WTC11 (cell line): ENCODE results near the gene PPP1R3F. TPM values are rescaled to one million over a fixed set of nuclear protein-coding genes. Genes with fewer than 3 reads are reported as not detected.

Experiments used
- ATAC-seq: fragments of 200-7000 bp; cut with Tn5 transposase; 2 replicates; pipeline ENCODE4 v1.10.0; 2021; ENCODE audit warnings: mild to moderate bottlenecking, moderate library complexity
- CTCF ChIA-PET: fragments of 300-600 bp; sonication (Branson Sonifier 250); formaldehyde crosslinking; loops from one replicate; lab custom pipeline; 2021; ENCODE audit warnings: antibody characterized with exemption; lab: Charles Lee
- POLR2A ChIA-PET: fragments of 350-600 bp; sonication (Branson Sonifier 250); formaldehyde crosslinking; loops from one replicate; lab custom pipeline; 2021; ENCODE audit warnings: antibody characterized with exemption; lab: Charles Lee
- DNase-seq: peaks from one replicate; pipeline ENCODE4 v3.0.0; 2021; ENCODE audit warnings: low spot score
- H3K27ac Mint-ChIP-seq: 2 replicates; pipeline ENCODE4 v1.8.0; 2021; ENCODE audit warnings: mixed read lengths
- H3K27me3 Mint-ChIP-seq: 2 replicates; pipeline ENCODE4 v1.8.0; 2021; ENCODE audit warnings: low read depth, mild to moderate bottlenecking, moderate library complexity, mixed read lengths
- H3K36me3 Mint-ChIP-seq: 2 replicates; pipeline ENCODE4 v1.8.0; 2021; ENCODE audit warnings: mixed read lengths
- H3K4me1 Mint-ChIP-seq: 2 replicates; pipeline ENCODE4 v1.8.0; 2022; ENCODE audit warnings: mixed read lengths
- H3K4me3 Mint-ChIP-seq: 2 replicates; pipeline ENCODE4 v1.8.0; 2021; ENCODE audit warnings: mild to moderate bottlenecking, moderate library complexity, mixed read lengths
- H3K9me3 Mint-ChIP-seq: 2 replicates; pipeline ENCODE4 v1.8.0; 2021; ENCODE audit warnings: mixed read lengths
- ATF1 ChIP-seq: sonication (generic); formaldehyde crosslinking; IDR thresholded peaks from 2 replicates; pipeline ENCODE4 v1.8.1; 2023; ENCODE audit warnings: mild to moderate bottlenecking, moderate library complexity, missing genetic modification reagents
- CREM ChIP-seq: sonication (generic); formaldehyde crosslinking; IDR thresholded peaks from 2 replicates; pipeline ENCODE4 v1.8.1; 2022; ENCODE audit warnings: mild to moderate bottlenecking, missing genetic modification reagents, moderate library complexity
- JAZF1 ChIP-seq: fragments of 250-450 bp; sonication (Bioruptor Pico); IDR thresholded peaks from 2 replicates; pipeline ENCODE4 v1.9.0; 2021; ENCODE audit warnings: moderate library complexity, mild to moderate bottlenecking, inconsistent platforms
- MXD4 ChIP-seq: fragments of 250-450 bp; sonication (Bioruptor Pico); IDR thresholded peaks from 2 replicates; pipeline ENCODE4 v1.8.0; 2021; ENCODE audit warnings: mild to moderate bottlenecking, moderate library complexity, borderline replicate concordance
- NFYB ChIP-seq: sonication (generic); formaldehyde crosslinking; conservative IDR thresholded peaks from 2 replicates; pipeline ENCODE4 v1.8.0; 2022; ENCODE audit warnings: low read depth, missing genetic modification reagents
- TP53 ChIP-seq: sonication (generic); formaldehyde crosslinking; IDR thresholded peaks from 2 replicates; pipeline ENCODE4 v1.8.1; 2023; ENCODE audit warnings: mild to moderate bottlenecking, missing genetic modification reagents
- ZNF232 ChIP-seq: sonication (generic); formaldehyde crosslinking; IDR thresholded peaks from 2 replicates; pipeline ENCODE4 v1.8.0; 2022; ENCODE audit warnings: mild to moderate bottlenecking, missing genetic modification reagents
- ZNF396 ChIP-seq: fragments of 250-450 bp; sonication (Bioruptor Pico); IDR thresholded peaks from 2 replicates; pipeline ENCODE4 v1.8.0; 2021; ENCODE audit warnings: mild to moderate bottlenecking, moderate library complexity, borderline replicate concordance
- ZNF671 ChIP-seq: fragments of 250-450 bp; sonication (Bioruptor Pico); IDR thresholded peaks from 2 replicates; pipeline ENCODE4 v1.8.0; 2021; ENCODE audit warnings: mild to moderate bottlenecking
- total RNA-seq: library from RNA; stranded (reverse); gene quantifications from 3 replicates; pipeline ENCODE4 v1.2.3, GENCODE V29; 2021
- TF ChIP-seq, protein P1 (sequence below): sonication (generic); formaldehyde crosslinking; IDR thresholded peaks from 2 replicates; pipeline ENCODE4 v1.8.1; 2023; ENCODE audit warnings: mild to moderate bottlenecking, missing genetic modification reagents
- TF ChIP-seq, protein P2 (sequence below): fragments of 250-450 bp; sonication (Bioruptor Pico); IDR thresholded peaks from 2 replicates; pipeline ENCODE4 v1.9.0; 2021; ENCODE audit warnings: mild to moderate bottlenecking, borderline replicate concordance
- TF ChIP-seq, protein P3 (sequence below): sonication (generic); formaldehyde crosslinking; IDR thresholded peaks from 2 replicates; pipeline ENCODE4 v1.8.1; 2022; ENCODE audit warnings: low read depth, missing genetic modification reagents, borderline replicate concordance
- TF ChIP-seq, protein P4 (sequence below): fragments of 250-450 bp; sonication (Bioruptor Pico); IDR thresholded peaks from 2 replicates; pipeline ENCODE4 v2.1.2; 2022; ENCODE audit warnings: mild to moderate bottlenecking, moderate library complexity

Gene PPP1R3F
- total RNA-seq, 1 experiment from 2014 or later, result 7.0 TPM

DNA sequence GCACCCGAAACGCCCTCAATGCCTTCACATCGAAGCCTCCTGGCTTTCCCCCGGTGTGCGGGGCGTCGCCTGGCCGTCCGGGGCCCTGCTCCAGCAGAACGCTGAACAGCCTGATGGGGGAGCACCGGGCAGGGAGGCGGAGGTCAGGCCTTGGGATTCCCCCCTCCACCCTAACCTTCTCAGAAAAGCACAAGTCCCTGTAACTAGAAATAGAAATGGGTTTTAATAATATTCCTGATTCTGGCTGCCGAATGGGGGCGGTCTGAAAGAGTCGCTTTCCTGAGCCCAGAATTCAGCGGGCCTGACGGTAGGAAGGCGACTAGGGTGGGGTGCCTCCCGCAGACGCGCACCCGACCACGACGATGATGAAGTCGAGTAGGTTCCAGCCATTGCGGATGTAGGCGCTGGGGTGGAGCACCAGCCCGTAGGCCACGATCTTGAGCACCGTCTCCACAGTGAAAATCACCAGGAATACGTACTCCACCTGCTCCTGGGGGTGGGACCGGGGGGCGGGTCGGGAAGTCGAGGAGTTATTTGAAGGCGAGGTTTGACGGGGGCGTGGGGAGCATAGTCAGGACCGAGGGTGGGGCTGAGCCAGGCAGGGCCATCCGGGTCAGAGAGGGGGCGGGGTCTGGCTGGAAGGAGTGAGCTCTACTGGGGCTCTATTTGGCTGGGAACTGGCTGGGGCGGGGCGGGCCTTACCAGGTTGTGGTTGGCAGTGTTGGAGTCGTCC lies 38.9 kb upstream of the PPP1R3F start:
- no peaks in the 10 kb centered on the region for H3K9me3 Mint-ChIP-seq
- H3K4me3 Mint-ChIP-seq, result peak overlapping the region; percentile 75
- DNase-seq (peak; percentile 82), ATAC-seq (peak; percentile 88)
- ChIA-PET POLR2A (interaction anchor here (0.9 kb wide), 2 partner anchors 38 to 40 kb away, joined by 3 to 4 read pairs; no protein-coding TSS in a partner anchor), CTCF (interaction anchor here (0.6 to 2.2 kb wide), 5 partner anchors 38 to 46 kb away, joined by 3 to 10 read pairs (median 5); no protein-coding TSS in a partner anchor)
- peaks cover 10% of the 10 kb centered on the region for H3K4me1 Mint-ChIP-seq
- peak overlapping the region; percentile 57; the same call in 1 of the 2 replicates for H3K27ac Mint-ChIP-seq
- peaks cover 7% of the 10 kb centered on the region for H3K27me3 Mint-ChIP-seq
- TF ChIP-seq, protein P1, sequence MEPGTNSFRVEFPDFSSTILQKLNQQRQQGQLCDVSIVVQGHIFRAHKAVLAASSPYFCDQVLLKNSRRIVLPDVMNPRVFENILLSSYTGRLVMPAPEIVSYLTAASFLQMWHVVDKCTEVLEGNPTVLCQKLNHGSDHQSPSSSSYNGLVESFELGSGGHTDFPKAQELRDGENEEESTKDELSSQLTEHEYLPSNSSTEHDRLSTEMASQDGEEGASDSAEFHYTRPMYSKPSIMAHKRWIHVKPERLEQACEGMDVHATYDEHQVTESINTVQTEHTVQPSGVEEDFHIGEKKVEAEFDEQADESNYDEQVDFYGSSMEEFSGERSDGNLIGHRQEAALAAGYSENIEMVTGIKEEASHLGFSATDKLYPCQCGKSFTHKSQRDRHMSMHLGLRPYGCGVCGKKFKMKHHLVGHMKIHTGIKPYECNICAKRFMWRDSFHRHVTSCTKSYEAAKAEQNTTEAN (CRISPR knock-in tag), result no peak
- TF ChIP-seq NFYB (CRISPR knock-in tag) (no peak), ATF1 (CRISPR knock-in tag) (no peak), TP53 (CRISPR knock-in tag) (no peak), ZNF232 (CRISPR knock-in tag) (no peak), JAZF1 (CRISPR knock-in tag) (no peak)
- TF ChIP-seq, protein P2, sequence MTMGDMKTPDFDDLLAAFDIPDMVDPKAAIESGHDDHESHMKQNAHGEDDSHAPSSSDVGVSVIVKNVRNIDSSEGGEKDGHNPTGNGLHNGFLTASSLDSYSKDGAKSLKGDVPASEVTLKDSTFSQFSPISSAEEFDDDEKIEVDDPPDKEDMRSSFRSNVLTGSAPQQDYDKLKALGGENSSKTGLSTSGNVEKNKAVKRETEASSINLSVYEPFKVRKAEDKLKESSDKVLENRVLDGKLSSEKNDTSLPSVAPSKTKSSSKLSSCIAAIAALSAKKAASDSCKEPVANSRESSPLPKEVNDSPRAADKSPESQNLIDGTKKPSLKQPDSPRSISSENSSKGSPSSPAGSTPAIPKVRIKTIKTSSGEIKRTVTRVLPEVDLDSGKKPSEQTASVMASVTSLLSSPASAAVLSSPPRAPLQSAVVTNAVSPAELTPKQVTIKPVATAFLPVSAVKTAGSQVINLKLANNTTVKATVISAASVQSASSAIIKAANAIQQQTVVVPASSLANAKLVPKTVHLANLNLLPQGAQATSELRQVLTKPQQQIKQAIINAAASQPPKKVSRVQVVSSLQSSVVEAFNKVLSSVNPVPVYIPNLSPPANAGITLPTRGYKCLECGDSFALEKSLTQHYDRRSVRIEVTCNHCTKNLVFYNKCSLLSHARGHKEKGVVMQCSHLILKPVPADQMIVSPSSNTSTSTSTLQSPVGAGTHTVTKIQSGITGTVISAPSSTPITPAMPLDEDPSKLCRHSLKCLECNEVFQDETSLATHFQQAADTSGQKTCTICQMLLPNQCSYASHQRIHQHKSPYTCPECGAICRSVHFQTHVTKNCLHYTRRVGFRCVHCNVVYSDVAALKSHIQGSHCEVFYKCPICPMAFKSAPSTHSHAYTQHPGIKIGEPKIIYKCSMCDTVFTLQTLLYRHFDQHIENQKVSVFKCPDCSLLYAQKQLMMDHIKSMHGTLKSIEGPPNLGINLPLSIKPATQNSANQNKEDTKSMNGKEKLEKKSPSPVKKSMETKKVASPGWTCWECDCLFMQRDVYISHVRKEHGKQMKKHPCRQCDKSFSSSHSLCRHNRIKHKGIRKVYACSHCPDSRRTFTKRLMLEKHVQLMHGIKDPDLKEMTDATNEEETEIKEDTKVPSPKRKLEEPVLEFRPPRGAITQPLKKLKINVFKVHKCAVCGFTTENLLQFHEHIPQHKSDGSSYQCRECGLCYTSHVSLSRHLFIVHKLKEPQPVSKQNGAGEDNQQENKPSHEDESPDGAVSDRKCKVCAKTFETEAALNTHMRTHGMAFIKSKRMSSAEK, result no peak
- no peaks in the 10 kb centered on the region for H3K36me3 Mint-ChIP-seq

DNA sequence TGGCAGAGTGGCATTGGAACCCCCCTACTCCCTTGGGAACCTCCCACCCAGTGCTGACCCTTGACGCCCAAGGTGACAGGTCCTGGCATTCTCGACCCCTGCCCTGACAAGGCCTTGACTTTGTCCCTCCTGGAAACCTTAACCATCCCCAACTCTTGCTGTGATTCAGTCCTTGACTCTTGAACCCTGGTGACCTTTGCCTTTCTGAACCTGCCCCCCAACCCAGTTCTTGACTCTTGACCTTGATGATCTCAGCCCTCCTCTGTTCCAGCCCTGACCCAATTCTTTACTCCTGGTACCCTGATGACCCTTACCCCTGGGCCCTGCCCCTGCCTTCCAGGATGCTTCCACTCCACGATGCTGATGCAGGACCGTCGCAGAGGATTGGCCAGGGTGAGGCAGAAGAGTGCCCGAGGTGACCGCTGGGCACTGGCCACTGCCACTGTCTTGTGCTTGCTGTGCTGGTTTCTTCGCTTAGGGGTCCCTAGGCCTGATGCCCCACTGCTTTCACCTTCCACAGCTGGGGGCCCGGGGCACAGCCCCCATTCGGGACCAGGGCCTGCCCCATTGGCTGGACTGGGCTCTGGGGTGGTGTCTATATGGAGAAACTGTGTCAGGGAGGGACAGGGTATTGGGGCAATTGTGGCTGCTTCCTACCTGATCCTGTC lies 38.1 kb upstream of the PPP1R3F start:
- H3K27me3 Mint-ChIP-seq, result peaks cover 6% of the 10 kb centered on the region
- CTCF ChIA-PET, result interaction anchor here (0.6 to 1.3 kb wide), 4 partner anchors 38 to 47 kb away, joined by 3 to 6 read pairs (median 4); no protein-coding TSS in a partner anchor
- peaks cover 10% of the 10 kb centered on the region for H3K4me1 Mint-ChIP-seq
- H3K27ac Mint-ChIP-seq, result no peak overlapping the region
- ATAC-seq, result no peak
- H3K4me3 Mint-ChIP-seq, result peak overlapping the region; percentile 75
- TF ChIP-seq, protein P2, result no peak
- no peak for TF ChIP-seq ZNF396 (CRISPR knock-in tag)
- TF ChIP-seq MXD4, result no peak
- TF ChIP-seq, protein P3, sequence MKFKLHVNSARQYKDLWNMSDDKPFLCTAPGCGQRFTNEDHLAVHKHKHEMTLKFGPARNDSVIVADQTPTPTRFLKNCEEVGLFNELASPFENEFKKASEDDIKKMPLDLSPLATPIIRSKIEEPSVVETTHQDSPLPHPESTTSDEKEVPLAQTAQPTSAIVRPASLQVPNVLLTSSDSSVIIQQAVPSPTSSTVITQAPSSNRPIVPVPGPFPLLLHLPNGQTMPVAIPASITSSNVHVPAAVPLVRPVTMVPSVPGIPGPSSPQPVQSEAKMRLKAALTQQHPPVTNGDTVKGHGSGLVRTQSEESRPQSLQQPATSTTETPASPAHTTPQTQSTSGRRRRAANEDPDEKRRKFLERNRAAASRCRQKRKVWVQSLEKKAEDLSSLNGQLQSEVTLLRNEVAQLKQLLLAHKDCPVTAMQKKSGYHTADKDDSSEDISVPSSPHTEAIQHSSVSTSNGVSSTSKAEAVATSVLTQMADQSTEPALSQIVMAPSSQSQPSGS (CRISPR knock-in tag), result no peak
- TF ChIP-seq CREM (CRISPR knock-in tag), result no peak
- TF ChIP-seq, protein P4, sequence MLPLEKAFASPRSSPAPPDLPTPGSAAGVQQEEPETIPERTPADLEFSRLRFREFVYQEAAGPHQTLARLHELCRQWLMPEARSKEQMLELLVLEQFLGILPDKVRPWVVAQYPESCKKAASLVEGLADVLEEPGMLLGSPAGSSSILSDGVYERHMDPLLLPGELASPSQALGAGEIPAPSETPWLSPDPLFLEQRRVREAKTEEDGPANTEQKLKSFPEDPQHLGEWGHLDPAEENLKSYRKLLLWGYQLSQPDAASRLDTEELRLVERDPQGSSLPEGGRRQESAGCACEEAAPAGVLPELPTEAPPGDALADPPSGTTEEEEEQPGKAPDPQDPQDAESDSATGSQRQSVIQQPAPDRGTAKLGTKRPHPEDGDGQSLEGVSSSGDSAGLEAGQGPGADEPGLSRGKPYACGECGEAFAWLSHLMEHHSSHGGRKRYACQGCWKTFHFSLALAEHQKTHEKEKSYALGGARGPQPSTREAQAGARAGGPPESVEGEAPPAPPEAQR (CRISPR knock-in tag), result no peak
- TF ChIP-seq ZNF671 (CRISPR knock-in tag), result no peak
- POLR2A ChIA-PET, result no interaction called here
- no peaks in the 10 kb centered on the region for H3K9me3 Mint-ChIP-seq
- no peaks in the 10 kb centered on the region for H3K36me3 Mint-ChIP-seq
- no peak for DNase-seq
